ENCODE results near the gene SPAAR. TPM values are rescaled to one million over a fixed set of nuclear protein-coding genes. Genes with fewer than 3 reads are reported as not detected.

The SPAAR gene
- total RNA-seq, 2 donors from 2014 or later = 2.5 to 4.0 TPM

Other genes with a start within 250 kb of the SPAAR start
- under 1 TPM; 0.29 to 0.46 TPM for gene ARHGEF39, start 244.3 kb upstream of the SPAAR start, total RNA-seq
- 1 to 10 TPM in 1 of 2 donors, not detected in 1; 1.2 TPM for gene CA9, start 235.6 kb upstream of the SPAAR start, total RNA-seq
- 1,000 to 10,000 TPM; 2,096 to 3,529 TPM for gene TPM2, start 219.6 kb upstream of the SPAAR start, total RNA-seq
- 100 to 1,000 TPM; 816 to 836 TPM for gene TLN1, start 177.3 kb upstream of the SPAAR start, total RNA-seq
- gene CREB3, start 176.8 kb upstream of the SPAAR start, total RNA-seq = 10 to 100 TPM; 41.7 to 53.0 TPM
- gene GBA2, start 160.3 kb upstream of the SPAAR start, total RNA-seq = 10 to 100 TPM; 50.1 to 57.7 TPM
- gene RGP1, start 160.2 kb upstream of the SPAAR start, total RNA-seq = 10 to 100 TPM; 27.8 to 29.5 TPM
- 1 to 10 TPM in 1 of 2 donors, not detected in 1; 1.7 TPM for gene MSMP, start 155.2 kb upstream of the SPAAR start, total RNA-seq
- 10 to 100 TPM; 27.4 to 47.1 TPM for gene NPR2, start 117.9 kb upstream of the SPAAR start, total RNA-seq
- gene SPAG8, start 97.2 kb upstream of the SPAAR start, total RNA-seq = 1 to 10 TPM in 1 of 2 donors, under 1 TPM in 1; 0.76 to 3.1 TPM
- gene HINT2, start 94.4 kb upstream of the SPAAR start, total RNA-seq = 10 to 100 TPM; 20.0 to 26.8 TPM
- not detected for gene FAM221B, start 80.8 kb upstream of the SPAAR start, total RNA-seq
- gene TMEM8B, start 80.3 kb upstream of the SPAAR start, total RNA-seq = 10 to 100 TPM; 16.1 to 18.5 TPM
- gene OR13J1, start 39.1 kb upstream of the SPAAR start, total RNA-seq = not detected
- gene HRCT1, start 3.3 kb upstream of the SPAAR start, total RNA-seq = 10 to 100 TPM in 1 of 2 donors, 1 to 10 TPM in 1; 4.8 to 20.1 TPM
- gene OR2S2, start 48.7 kb downstream of the SPAAR start, total RNA-seq = not detected
- gene RECK, start 127.4 kb downstream of the SPAAR start, total RNA-seq = 10 to 100 TPM; 20.1 to 30.3 TPM
- gene GLIPR2, start 227.2 kb downstream of the SPAAR start, total RNA-seq = 10 to 100 TPM; 52.2 to 74.9 TPM

All from posterior vena cava (tissue), 2 donors.